GM19372 (cell line): ENCODE results near the gene CCL27.

Source experiments
- ATAC-seq: cut with Tn5 transposase; IDR thresholded peaks from one replicate; pipeline ENCODE4 v1.9.1; 2021; ENCODE audit warnings: mild to moderate bottlenecking, low read depth, moderate library complexity; ENCODE audit not compliant: unreplicated experiment

The CCL27 gene

DNA sequence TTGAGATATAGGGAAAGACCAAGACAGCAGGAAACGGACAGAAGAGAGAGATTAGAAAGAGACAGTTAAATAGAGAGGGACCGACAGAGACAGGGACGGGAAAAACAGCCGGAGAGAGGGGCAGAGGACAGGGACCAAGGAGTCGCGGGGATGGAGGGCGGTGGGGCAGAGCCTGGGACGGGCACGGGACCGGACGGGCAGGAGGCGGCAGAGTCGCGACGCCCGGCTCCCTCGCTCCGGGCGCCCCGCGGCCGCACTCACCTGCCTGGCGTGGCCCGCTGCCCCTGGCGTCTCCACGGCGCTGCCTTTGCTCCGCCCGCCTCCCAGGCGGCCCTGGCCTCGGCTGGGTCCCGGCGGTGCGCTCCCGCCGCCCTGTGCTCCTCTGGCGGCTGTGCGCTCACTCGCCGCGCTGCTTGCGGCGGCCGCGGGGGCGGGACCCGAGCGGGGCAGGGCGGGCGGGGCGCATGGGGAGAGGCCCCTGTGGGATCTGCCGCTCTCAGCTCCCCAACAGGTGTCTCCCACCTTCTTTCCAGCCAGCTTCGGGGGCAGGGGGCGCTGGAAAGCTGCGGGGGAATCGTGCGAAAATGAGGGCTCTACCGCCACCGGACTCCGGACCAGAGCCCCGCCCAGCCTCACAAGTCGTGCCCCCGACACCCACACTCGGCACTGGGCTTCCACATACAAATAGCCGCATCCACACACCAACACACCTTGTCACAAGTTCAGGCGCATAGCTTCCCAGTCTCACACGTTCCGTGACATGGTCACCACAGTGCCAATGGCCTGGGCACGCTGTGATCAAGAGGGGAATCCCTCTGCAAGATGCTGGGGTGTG is 33.6 kb downstream of the CCL27 start, which contains the start of gene ARID3C:
Gene ARID3C (minus strand): TSS at position 411 of the 835 bp plus-strand sequence. CDS start 1,052 bp downstream, outside the sequence.
- ATAC-seq = no peak

DNA sequence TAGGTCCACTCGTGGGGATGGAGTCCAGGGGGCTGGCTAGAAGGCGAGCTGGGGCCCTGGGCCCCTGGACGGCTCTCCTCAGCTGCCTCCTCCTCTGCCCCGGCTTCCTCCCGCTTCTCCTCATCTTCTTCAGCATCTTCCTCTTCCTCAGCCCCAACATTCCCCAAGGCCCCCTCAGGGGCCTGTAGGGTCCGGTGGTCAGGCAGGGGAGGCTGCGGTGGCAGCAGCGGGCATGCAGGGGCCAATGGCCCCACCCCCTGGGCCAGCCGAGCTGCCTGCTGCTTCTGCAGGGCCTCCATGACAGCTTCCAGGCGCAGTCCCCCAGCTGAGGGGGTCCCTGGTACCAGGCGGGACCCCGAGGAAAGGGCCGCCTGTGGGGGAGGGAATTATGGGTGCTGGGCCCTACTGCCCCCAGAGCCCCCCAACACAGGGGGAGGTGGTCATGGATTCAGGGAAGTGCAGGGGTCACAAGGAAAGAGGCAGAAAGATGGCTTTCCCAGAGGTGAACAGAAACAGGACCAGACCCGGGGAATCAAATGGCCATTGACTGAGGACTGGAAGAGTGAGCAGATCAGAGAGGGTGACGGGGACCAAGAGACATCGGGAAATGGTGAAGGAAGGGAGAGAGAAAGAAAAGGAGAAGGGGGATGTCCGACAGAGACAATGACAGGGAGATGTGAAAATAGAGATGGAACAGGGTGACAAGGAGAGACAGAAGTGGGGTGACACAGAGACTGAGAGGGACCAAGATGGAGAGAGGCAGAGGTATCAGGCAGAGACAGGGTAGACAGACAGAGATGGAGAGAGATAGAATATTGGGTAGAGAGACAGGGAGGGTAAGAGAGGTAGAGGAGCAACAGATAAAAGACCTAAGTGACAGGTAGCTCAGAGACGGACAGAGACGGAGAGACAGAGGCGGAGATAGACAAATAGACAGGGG is 34.5 kb downstream of the CCL27 start:
- ATAC-seq = no peak

DNA sequence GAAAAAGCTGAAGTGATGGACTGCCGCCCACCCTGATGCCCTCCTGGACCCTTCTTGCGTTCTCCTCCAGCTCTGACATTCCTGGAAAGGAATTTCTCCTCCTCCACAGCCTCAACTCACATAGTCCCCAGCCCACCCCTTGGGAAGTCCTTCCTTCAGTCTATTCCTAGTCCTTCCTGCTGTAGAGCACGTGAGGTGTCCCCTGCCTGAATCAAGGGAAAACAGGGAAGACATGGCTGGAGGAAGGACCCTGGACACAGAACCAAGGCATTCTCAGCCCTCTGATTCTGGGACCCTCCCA is 37.3 kb downstream of the CCL27 start:
- no peak for ATAC-seq

DNA sequence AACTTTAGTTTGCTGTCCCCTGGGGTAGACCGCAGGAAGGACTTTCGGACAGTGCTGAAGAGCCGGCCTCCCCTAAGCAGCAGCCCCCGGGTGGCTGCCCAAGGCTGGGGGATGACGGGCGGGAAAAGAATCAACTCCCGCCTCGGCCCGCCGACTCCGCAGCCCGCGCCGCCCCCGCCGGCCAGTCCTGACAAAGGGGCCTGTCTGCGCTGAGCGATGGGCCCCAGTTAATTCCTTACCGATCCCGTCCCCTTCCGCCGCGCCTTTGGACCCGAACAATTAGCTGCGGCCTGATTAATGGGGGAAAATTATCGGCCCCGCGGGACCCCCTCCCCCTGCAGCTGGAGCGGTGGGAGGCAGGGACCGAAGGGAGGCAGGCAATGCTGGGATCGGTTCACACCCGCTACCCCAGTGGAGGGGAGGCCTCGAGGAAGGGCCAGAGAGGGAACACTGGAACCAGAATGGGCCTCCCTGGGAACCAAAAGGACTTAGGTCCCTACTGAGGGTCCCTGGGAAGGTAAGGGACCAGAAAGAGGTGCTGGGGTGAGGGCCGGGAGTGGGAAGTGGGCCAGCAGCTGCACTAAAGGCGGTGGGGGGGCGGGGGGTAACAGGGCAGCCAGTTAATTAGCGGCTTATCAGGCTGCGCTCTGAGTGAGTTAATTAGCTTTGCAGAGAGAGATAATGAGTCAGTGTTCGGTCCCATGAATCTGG is 37.8 kb downstream of the CCL27 start:
- ATAC-seq = no peak

DNA sequence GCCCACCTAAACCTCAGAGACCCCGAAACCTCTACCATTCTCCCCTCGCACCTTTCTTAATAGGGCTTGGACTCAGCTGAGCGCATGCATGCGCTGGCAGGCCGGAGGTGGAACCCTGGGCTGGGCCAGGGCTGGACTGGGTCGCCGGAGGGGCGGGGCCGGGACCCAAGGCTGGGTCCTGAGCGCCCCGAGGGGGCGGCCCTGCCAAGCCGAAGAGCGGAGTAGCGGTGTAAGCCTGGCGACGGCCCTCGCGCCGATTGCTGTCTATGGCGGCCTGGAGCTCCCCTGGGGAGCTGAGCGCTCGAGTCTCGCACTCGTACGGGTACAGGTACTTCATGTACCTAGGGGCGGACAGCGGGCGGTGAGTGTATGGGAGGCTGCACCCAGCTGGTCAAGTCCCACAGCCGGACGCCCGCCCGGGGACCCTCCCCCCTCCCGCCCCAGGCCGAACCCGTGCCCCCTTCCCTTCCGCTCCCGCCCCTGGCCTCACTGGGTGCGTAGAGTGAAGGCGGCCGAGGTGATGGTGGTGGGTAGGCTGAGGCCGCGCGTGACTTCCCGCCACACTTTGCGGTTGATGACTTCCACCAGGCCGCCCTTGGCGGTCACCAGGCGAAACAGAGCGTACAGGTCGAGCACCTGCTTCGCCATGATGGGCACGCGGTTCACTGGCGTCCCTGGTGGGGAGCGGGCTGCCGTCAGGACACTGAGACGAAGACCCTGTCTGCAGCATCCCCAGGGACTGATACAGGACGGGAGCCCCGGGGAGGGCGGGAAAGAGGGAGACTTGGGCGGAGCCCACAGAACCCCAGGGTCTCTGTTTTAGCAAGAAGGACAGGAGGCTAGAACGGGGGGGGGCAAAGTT is 38.9 kb downstream of the CCL27 start:
- no peak for ATAC-seq

DNA sequence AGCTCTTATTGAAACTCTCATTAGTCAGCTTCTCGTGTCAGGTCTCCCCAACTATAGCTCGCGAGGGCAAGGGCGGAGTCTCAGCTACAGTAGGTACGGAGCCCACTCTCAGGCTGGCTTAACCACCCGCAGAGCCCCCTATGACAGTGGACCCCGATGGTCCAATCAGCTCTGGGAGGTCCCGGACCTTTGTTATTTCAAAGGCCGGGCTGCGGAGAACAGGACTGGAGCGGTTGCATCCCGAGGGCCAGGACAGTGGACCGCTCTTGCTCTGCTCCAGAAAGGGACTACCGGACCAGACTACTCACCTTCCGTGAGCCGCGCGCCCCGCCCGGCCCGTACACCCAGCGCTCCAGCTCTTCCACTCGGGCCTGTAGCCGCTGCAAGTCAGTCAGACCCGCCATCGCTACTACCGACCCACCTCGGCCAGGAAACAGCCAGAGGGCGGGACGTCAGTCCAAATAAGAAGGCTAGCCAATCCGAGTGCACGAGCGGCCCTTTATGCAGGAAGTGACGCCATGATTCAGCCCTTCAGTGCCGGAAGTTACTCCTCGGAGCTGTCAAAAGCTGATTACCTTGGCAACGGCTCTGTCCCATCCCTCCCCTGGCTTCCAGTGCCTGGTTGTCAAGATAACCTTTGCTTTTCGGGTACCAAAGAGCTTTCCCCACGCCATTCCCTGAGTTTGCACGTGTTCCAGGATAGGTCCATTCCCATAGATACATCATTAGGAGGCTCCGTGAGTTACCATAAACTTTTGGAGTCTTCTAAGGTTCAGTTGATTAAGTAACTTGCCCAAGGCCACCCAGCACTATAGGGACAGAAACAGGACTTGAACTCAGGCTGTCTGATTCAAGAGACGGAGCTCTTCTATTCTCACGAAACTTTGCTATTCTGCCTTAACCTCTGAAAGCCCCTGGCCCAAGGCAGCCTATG is 42.1 kb downstream of the CCL27 start, which contains the start of gene DCTN3:
Gene DCTN3 (minus strand): TSS at position 435 of the 934 bp plus-strand sequence. CDS start 31 bp downstream, at position 404.
- ATAC-seq = peak; percentile 99

DNA sequence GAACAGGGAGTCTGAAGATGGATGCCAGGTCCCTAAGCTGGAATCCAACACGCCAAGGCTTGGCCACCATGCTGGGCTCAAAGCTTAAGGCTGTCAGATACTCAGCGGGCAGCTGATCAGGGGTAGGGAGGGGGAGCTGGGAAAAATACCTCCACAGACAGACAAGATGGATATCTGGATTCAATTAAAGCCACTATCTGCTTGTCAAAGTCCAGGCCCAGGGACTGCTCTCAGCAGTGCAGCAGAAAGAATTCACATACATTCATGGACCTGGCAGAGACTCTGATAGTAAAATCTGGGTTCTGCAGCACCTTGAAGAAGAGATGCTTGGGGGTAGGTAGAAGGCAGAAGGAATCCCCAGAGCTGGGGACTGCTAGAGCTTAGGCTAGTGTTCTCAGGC is 47.3 kb downstream of the CCL27 start:
- ATAC-seq = no peak

DNA sequence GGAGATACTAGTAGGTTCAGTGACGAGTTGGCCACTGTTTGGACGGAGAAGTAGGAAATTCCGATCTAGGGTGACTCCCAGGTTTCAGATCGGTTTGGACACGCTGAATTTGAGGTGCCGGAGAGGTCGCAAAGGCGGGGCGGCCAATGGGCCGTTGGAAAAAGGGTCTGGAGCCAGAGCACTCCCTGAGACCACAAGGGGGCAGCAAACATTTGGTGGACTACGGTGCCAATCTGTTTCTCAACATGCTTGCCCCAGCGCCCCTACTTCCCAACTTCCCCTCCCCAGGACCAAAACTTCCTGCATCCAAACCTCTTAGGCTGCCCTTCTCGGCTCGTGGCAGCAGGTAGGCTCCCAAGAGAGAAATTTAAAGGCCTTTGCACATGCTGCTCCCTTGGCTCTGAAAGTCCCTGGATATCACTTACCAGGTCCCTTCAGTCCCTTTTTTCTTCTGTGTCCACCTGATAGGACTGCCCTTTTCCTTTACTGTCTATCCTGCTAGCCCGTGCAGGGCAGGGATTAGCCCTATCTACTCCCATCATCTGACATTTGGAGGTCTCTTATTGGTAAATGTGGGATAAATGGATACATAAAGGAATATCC is 49.6 kb downstream of the CCL27 start:
- no peak for ATAC-seq
